NCI-H1694 (cell line): ENCODE data around the gene TMUB1.
"Not testable (repeated sequence)": the region's sequence is repeated elsewhere in the genome, so short reads cannot be mapped to it uniquely, and the experiment has no call there.

Experiments used
- DNase-seq: peaks from one replicate; lab custom pipeline; 2025; lab: John Stamatoyannopoulos, UW

The TMUB1 gene

DNA sequence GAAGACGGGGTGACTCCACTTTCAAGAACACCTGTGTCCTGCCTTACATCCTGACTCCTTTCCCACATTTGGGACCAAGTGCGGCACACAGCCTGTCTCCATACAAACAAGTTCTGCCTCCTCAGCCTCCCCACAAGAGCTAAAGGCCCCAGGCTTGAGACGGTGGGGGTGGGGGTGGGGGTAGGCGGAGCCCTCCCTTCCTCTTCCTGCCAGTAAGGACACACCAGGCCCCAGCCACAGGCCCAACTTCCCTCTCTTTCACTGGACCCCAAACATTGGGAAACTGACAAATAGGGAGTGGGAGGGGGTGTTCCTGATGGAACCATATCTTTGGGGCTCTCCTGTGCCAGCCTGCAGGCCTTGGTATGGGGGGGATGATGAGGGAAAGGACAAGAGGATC lies 30.2 kb downstream of the TMUB1 start:
- DNase-seq = no peak

DNA sequence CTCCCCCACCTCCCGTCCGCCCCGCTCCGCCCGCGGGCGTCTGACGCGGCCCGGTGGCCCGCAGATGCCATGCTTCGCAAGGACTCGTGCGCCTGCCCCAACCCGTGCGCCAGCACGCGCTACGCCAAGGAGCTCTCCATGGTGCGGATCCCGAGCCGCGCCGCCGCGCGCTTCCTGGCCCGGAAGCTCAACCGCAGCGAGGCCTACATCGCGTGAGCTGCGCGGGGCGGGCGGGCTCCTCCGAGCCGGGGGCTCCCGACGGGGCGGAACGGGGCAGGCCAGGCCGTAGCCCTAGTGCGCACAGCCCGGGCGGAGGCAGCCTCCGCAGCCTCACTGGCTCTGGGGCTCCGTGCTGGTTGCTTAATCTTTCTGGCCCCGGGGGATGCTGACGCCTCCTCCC lies 32.2 kb downstream of the TMUB1 start:
- DNase-seq = no peak

DNA sequence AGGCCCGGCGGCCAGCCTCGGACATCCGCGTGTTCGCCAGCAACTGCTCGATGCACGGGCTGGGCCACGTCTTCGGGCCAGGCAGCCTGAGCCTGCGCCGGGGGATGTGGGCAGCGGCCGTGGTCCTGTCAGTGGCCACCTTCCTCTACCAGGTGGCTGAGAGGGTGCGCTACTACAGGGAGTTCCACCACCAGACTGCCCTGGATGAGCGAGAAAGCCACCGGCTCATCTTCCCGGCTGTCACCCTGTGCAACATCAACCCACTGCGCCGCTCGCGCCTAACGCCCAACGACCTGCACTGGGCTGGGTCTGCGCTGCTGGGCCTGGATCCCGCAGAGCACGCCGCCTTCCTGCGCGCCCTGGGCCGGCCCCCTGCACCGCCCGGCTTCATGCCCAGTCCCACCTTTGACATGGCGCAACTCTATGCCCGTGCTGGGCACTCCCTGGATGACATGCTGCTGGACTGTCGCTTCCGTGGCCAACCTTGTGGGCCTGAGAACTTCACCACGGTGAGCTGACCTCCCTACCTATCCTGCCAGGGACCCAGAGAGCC lies 34.3 kb downstream of the TMUB1 start:
- no peak for DNase-seq

DNA sequence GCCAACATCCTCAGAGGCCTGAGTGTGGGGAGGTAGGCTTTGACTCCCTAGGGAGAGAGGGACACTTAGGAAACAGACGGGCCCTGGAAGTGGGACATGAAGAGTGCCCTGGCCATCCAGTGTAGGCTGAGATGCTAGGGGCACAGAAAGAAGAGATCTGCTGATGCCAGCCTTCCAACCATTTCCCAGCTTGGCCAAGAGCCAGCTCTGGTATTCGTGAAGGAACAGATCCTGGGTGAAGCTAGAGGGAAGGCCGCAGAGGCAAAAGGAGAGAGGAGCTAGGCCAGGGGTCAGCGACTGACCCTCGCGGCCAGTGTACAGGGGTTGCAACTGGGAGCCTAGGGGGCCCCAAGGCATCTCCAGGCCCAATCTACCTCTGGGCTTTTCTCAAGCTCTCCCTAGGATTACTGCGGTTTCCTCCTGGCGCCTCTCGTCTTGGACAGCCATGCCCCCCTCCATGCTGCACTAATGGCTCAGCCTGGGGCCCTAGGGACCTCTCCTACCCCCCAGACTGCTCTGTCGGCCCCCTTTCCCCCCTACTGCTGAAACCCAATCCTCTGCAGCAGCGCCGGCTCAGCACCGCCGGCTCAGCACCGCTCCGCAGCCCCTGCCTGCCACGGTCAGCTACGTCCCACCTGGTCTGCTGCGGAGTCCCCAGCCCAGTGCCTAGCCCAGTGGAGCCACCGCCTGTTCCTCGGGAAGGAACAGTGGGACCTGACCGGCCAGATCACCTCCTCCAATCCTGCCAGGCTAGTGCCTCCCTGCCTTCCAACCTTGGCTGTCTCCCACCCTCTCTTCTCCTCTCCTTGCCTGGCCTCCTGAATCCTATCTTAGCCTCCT lies 35.1 kb downstream of the TMUB1 start, which contains the start of gene ASIC3:
ASIC3 (plus strand) TSS at position 556 of the 840 bp plus-strand sequence. CDS start 355 bp downstream, outside the sequence.
- no peak for DNase-seq

DNA sequence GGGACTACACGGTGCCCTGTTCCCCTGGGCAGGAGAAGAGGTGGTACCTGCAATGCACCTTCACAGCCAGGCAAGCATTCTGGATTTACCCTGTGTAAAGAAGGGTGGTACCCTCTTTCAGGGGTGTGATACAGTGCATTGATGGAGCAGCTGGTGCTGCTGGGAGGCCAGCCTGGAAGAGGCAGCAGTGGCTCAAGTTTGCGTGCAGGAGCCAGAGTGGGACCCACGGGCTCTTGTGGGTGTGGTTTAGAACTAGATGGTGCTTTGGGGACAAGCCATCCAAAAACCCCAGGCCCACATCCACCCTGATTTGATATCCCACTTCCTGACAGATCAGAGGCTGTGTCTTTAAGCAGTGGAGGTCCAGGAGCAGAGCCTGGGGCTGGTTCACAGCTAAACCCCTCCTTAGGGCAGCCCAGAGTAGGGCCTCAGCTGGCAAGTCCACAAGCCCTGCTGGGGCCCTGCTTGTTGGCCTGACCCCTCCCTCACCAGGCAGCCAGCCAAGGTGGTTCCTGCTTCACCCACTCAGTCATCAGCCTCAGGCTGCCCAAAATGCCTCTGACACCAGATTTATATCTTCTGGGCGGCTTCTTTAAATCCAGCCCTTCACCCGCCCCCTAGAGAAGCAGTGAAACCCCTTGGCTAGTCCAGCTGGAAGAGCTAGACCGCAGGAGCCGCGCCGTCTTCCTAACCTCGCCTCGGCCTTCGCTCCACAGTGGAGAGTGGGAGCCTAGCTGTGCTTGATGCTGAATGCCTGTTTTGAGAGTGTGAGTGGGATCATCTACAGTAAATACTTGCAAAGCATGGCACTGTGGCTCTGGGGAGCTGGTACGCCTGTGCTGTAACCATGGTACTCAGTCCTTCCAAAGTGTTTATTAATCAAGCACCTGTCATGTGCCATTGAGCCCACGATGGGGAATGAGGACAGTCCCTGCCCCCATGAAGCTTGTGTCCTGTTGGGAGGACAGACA lies 36.4 kb downstream of the TMUB1 start:
- no peak for DNase-seq

DNA sequence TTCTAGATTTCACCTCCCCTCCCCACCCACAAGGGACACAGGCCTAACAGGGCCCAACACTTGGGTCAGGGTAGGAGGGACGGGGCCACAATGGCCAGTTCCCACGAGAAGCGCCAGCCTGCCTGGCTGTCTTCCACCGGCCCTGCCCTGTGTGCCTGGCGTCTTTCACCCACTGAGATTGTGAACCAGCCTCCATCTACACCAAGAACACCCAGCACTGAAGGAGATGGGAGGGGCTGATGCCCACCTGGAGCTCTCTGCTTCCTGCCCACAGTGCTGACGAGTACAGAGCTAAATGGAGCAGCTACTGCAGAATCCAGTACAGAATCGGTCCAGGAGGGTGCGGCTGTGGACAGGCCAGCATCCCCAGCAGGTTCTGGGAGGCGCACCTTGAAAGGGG lies 37.3 kb downstream of the TMUB1 start:
- DNase-seq = no peak

DNA sequence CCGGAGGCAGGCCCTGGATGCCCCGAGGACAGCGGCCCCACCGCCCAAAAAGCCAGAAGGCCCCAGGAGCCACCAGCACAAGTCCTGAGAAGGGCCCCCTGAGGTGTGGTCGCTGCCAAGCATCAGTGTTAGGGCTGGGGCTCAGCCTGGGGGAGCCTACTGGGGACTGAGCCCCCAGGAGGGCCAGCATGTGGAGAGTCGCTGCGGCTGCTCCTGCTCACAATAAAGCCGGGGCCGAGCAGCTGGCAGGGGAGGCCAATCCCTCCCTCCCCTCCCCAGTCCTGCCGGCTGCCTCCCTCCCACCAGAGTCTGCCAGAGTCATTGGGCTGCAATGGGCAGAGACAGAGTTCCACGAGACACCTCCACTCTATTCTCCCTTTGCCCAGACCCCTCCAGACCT lies 38.0 kb downstream of the TMUB1 start:
- DNase-seq = no peak

DNA sequence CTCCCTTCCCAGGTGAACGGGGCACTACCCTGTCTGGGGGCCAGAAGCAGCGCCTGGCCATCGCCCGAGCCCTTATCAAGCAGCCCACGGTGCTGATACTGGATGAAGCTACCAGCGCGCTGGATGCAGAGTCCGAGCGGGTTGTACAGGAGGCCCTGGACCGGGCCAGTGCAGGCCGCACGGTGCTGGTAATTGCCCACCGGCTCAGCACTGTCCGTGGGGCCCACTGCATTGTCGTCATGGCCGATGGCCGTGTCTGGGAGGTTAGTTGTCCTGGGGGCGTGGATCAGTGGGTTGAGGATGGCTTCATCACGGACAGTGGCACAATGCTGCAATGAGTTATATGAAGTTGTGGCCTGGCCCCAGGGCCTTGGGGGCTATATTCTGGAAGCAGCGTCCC lies 39.3 kb downstream of the TMUB1 start:
- no peak for DNase-seq

DNA sequence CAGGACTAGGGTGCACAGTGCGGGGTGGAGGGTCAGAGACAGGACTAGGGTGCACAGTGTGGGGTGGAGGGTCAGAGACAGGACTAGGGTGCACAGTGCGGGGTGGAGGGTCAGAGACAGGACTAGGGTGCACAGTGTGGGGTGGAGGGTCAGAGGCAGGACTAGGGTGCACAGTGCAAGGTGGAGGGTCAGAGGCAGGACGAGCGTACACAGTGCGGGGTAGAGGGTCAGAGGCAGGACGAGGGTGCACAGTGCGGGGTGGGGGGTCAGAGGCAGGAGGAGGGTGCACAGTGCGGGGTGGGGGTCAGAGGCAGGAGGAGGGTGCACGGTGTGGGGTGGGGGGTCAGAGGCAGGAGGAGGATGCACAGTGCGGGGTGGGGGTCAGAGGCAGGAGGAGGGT lies 39.8 kb downstream of the TMUB1 start:
- DNase-seq = not testable (repeated sequence)

DNA sequence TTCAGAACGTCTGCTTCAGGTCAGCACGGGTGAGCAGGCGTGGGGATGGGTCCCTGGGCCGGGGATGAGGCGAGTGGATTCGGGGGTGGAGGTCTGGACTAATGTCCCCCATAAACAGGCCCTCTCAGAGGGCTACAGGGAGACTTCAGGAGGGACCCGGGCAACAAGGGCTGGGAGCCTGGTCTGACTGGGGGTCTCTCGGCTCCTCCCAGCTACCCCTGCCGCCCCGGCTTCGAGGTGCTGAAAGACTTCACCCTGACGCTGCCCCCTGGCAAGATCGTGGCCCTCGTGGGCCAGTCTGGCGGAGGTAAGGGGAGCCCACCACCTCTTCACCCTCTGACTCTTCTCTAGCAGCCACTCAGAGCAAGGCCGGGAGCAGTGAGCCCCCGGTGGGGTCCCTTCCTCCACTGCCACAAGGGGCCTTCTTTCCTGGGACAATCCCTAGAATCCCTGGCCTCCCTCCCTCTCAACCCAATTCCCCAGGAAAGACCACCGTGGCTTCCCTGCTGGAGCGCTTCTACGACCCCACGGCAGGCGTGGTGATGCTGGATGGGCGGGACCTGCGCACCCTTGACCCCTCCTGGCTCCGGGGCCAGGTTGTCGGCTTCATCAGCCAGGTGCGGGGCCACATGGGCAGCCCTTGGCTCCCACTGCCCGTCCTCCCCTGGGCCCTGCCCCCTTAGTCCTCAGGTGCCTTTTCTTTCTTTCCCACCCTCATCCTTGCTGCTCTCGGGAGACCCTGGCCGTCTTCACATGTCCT lies 42.5 kb downstream of the TMUB1 start:
- no peak for DNase-seq

DNA sequence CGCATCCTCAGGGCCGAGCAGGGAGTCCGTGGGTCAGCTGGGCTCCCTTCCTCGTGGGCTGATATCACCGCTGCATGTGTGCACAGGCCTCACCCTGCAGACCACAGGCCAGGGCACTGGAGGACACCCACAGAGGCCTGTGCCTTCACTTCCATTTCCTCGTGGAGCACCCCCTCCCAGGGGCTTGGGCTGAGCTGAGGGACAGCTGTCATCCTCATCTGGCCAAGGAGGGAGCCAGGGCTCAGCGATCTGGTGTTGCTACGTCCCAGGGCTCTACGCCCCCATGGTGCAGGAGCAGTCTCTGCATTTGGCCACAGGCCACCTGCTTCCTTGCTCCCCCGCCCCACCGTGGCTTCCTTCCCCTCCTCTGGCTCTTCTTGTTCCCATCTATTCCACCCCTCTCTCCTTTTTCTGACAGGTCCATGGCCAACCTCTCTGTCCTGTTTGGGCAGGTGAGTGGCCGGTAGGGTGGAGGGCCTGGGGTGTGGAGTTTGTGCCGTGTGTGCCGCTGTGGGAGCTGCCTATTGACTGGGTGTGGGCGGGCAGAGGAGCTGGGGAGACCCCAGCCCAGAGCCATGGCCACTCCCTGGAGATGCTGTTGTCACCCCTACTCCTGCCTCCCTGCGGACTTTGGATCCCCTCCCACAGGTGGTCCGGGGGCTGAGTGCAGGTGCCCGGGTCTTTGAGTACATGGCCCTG lies 43.3 kb downstream of the TMUB1 start:
- DNase-seq = no peak

DNA sequence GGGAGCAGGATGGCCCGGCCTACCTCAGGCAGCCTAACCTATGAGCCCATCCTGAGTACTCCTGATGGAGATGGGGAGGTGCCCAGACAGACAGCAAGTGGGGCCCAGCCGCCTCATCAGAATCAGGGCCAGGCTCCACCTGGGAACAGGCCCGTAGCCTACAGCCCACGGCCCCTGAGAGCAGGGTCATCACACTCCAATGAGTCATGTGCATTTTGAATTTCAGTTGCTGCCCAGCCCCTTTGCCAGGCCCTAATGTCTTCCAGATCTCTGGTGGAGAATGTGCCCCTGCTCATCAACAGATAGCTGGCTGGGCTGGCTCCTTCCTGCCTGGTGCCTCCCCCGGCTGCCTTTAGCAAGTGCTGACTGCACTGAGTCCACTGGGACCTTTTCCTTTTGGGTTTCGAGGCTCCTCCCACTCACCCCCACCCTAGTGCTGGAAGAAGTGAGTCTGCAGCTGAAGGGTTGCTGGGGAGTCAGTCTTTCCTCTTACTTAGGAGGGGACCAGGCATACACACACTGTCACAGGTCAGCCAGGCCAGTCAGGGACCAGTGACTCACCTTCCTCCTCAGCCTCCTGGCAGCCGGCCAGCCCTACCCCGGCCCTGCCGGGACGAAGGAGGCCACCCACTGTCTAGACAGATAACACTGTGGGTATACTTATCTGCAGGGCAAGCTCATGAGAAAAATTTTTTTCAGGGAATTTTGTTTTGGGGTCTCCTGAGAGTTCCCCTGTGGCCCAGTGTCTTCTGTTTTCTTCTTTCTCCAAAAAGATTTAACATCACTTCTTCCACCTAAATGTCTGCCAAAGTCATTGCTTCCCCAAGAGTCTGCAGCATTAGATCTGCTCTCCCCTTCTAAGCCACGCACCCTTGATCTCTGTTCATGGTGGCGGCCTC lies 44.1 kb downstream of the TMUB1 start:
- no peak for DNase-seq

DNA sequence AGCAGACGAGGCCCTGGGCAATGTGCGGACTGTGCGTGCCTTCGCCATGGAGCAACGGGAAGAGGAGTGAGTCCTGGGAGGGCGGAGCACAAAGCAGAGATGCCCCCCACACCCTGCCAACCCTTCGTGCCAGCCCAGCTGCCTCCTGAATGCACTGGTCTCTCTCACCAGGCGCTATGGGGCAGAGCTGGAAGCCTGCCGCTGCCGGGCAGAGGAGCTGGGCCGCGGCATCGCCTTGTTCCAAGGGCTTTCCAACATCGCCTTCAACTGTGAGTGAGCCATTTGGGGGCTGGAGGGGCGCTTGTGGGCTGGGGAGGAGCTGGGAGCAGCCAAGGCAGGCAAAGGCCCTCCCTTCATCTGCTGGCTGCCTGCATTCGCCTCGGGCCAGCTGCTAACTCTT lies 47.4 kb downstream of the TMUB1 start:
- no peak for DNase-seq

DNA sequence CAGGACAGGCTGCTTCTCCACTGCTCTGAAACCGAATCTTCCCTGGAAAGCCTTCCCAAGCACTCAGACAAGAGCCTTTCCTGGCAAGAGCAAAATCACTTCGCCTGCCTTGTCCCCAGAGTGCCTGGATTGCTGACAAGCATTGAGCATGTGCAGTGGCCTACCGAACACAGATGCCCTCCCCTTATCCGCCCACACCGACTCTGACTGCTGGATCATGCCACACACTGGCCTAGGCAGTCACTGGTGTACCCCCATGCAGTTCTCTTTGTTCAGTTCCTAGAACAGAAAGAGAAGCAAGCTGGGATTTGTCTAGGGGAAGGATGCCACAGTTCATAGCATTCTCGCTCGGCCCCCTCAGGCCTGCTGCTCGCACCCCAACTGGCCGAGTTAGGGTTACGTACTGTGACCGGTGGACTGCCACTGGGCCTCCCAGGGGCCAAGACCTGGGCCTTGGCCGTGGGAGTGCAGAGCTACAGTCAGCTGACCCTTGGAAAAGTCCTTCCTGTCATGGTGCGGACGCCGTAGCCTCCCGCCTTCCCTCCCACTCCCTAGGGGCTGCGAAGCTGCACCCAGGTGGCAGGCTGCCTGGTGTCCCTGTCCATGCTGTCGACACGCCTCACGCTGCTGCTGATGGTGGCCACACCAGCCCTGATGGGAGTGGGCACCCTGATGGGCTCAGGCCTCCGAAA lies 48.1 kb downstream of the TMUB1 start:
- DNase-seq = no peak

DNA sequence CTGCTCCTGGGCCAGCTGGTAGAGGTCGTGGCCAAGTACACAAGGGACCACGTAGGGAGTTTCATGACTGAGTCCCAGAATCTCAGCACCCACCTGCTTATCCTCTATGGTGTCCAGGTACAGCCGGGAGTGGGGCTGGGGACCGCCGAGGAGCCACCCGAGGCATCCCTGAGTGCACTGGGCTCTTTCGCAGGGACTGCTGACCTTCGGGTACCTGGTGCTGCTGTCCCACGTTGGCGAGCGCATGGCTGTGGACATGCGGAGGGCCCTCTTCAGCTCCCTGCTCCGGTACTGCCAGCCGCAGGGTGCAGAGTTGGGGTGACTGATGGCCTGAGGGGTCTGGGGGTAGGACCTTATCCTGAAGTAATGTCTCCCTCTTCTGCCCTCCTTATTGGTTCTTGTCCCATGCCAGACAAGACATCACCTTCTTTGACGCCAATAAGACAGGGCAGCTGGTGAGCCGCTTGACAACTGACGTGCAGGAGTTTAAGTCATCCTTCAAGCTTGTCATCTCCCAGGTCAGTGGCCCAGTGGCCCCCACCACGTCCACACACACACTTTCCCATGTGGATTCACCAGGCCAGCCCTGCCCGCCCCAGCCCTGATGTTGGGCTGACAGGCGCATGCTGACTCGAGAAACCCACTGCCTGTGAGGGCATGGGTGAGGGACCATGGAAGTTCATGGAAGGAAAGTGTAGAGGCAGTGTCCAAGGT lies 48.8 kb downstream of the TMUB1 start:
- no peak for DNase-seq

DNA sequence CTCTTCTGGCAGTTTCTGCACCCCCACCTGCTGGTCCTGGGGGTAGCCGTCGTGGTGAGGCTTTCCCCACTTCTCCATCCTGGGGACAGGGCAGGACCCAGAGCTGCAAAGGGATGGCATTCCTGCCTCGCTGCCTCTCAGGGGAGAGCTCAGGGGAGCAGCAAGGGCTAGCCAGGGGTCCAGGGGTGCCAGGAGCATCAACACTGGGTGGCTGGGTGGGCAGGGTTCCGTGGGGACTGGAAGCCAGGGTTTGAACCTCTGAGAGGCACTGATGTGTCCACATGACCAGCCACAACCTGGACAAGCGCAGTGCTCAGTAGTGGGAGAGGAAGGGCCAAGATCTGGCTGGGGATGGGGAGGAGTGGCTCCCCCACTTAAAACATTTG lies 49.4 kb downstream of the TMUB1 start:
- DNase-seq = no peak

DNA sequence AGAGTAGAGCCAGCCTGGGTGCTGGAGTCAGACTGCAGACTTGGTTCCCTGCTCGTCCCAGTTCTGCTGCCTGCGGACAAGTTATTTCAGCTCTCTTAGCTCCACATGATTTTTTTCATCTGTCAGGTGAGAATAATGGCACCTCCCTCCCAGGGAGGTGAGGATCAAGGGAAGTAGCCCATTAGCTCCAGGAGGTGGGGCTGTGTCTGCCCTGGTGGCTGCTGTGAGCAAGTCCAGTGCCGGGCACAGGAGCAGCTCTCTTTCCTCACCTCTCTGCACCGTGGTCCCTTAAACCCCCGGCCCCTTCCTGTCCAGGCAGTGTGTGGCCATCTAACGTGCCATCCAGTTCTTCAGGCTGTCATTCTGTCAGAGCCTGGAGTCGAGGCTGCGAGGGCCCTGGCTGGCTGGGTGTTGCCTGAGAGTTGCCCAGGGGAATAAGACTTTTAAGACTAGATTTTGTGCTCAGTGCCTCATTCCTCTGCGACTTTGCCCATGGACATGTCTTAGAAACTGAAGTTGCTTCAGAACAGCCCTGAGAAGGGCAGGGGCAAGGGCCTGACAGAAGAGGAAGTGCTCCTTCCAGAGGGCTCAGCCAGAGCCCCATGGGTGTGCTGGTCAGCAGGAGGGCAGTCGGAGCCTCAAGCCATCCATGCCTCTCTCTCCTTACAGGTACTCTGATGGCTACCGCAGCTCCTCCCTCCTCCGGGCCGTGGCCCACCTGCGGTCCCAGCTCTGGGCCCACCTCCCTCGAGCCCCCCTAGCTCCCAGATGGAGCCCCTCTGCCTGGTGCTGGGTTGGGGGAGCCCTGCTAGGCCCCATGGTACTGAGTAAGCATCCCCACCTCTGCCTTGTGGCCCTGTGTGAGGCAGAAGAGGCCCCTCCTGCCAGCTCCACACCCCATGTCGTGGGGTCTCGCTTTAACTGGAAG lies 50.1 kb downstream of the TMUB1 start:
- no peak for DNase-seq
